Panc1 (cell line): ENCODE data around the gene COMMD10. TPM values are rescaled to one million over a fixed set of nuclear protein-coding genes. Genes with fewer than 3 reads are reported as not detected.

Experiments used
- ATAC-seq: fragments of 200-7000 bp; cut with Tn5 transposase; 2 replicates; pipeline ENCODE4 v1.9.1; 2020; ENCODE audit warnings: mild to moderate bottlenecking, moderate library complexity
- BruUV-seq: library from RNA; stranded (reverse); fragments of 400-500 nt; replicated peaks from 2 replicates; lab custom pipeline; 2021; lab: Mats Ljungman, UMichigan
- CTCF ChIA-PET: fragments of 300-600 bp; sonication (Branson Sonifier 250); formaldehyde crosslinking; loops from one replicate; lab custom pipeline; 2022; ENCODE audit warnings: antibody characterized with exemption; lab: Charles Lee
- POLR2A ChIA-PET: fragments of 300-600 bp; sonication (Branson Sonifier 250); formaldehyde crosslinking; loops from one replicate; lab custom pipeline; 2022; ENCODE audit warnings: antibody characterized with exemption; lab: Charles Lee
- DNase-seq: peaks from one replicate; pipeline ENCODE4 v3.0.0-alpha.2; 2010; ENCODE audit warnings: low read depth, low spot score
- H3K27ac ChIP-seq: 2 replicates; pipeline ENCODE4 v1.5.1; 2011; ENCODE audit warnings: mild to moderate bottlenecking, low read length, inconsistent platforms
- H3K27me3 ChIP-seq: fragments of 200-500 bp; sonication (Bioruptor generic); 2 replicates; pipeline ENCODE4 v1.6.0; 2014; ENCODE audit warnings: low read length, inconsistent platforms; ENCODE audit not compliant: control insufficient read depth, insufficient read depth
- H3K36me3 ChIP-seq: fragments of 200-500 bp; sonication (Bioruptor generic); 2 replicates; pipeline ENCODE4 v1.5.1; 2014; ENCODE audit warnings: inconsistent platforms, mild to moderate bottlenecking, low read length, moderate library complexity; ENCODE audit not compliant: control insufficient read depth, insufficient read depth
- H3K4me1 ChIP-seq: 2 replicates; pipeline ENCODE4 v1.5.1; 2011; ENCODE audit warnings: inconsistent platforms, mild to moderate bottlenecking, low read length, moderate library complexity; ENCODE audit not compliant: control insufficient read depth, insufficient read depth
- H3K4me3 ChIP-seq, 2 experiments: 2 replicates each; pipeline ENCODE4 v1.5.1; 2011 to 2012; ENCODE audit warnings: low read depth in 2 of 2, low read length in 2 of 2, mild to moderate bottlenecking in 2 of 2, inconsistent platforms in 1 of 2, moderate library complexity in 1 of 2
- H3K9me3 ChIP-seq: fragments of 200-500 bp; sonication (Bioruptor generic); 2 replicates; pipeline ENCODE4 v1.5.1; 2014; ENCODE audit warnings: low read depth, mild to moderate bottlenecking, inconsistent platforms, low read length, moderate library complexity; ENCODE audit not compliant: control insufficient read depth, insufficient read depth
- CTCF ChIP-seq: fragments of 450-650 bp; IDR thresholded peaks from 2 replicates; pipeline ENCODE4 v1.5.1; 2017; ENCODE audit warnings: mild to moderate bottlenecking
- POLR2AphosphoS5 ChIP-seq: IDR thresholded peaks from 2 replicates; pipeline ENCODE4 v1.6.1; 2012; ENCODE audit warnings: mild to moderate bottlenecking, low read depth, low read length, moderate library complexity
- SIN3A ChIP-seq: IDR thresholded peaks from 2 replicates; pipeline ENCODE4 v1.6.1; 2012; ENCODE audit warnings: low read depth, mild to moderate bottlenecking, low read length, moderate library complexity, borderline replicate concordance; ENCODE audit not compliant: insufficient read depth
- TCF7L2 ChIP-seq: IDR thresholded peaks from 2 replicates; pipeline ENCODE4 v1.6.1; 2011; ENCODE audit warnings: mild to moderate bottlenecking, low read depth, low read length, inconsistent platforms
- in situ Hi-C: cut with HindIII; loops from 2 replicates; pipeline ENCODE4 v1.10.0; 2016; ENCODE audit warnings: low sequenced_read_pairs, low pct_unique_long_range_greater_than_20kb
- intact Hi-C: fragments of 100-400 bp; cut with micrococcal nuclease; formaldehyde crosslinking; loops from one replicate; pipeline ENCODE4 v1.10.0; 2022; ENCODE audit not compliant: unreplicated experiment
- total RNA-seq: library from RNA; stranded (reverse); gene quantifications from one replicate; pipeline ENCODE4 v1.2.1, GENCODE V29; 2021; ENCODE audit not compliant: unreplicated experiment
- TF ChIP-seq, protein P1 (sequence below), 2 experiments: IDR thresholded peaks; 2 replicates each; pipeline ENCODE4 v1.6.1; 2011 to 2012; ENCODE audit warnings: low read depth in 2 of 2, control low read depth in 1 of 2, low read length in 1 of 2, mild to moderate bottlenecking in 1 of 2, moderate library complexity in 1 of 2; ENCODE audit not compliant: insufficient read depth in 1 of 2

COMMD10 gene
- total RNA-seq, 1 experiment from 2014 or later = 37.9 TPM

GRCh38 chr5:116153687-116154174 is 68.9 kb downstream of the COMMD10 start:
- CTCF ChIA-PET = no interaction called here

GRCh38 chr5:116154252-116154651 is 69.4 kb downstream of the COMMD10 start:
- Histone ChIP-seq H3K4me1 (no peaks in the 10 kb centered on the region), H3K27ac (no peak overlapping the region), H3K4me3 (no peak overlapping the region), H3K27me3 (no peaks in the 10 kb centered on the region), H3K36me3 (no peaks in the 10 kb centered on the region), H3K9me3 (no peaks in the 10 kb centered on the region)
- CTCF ChIA-PET = no interaction called here
- in situ Hi-C loops (no loop called here), intact Hi-C loops (no loop called here)
- no TSS peak for BruUV-seq
- DNase-seq (no peak), ATAC-seq (no peak)
- TF ChIP-seq CTCF (no peak), TCF7L2 (no peak), POLR2AphosphoS5 (no peak), SIN3A (no peak)
- TF ChIP-seq, protein P1, sequence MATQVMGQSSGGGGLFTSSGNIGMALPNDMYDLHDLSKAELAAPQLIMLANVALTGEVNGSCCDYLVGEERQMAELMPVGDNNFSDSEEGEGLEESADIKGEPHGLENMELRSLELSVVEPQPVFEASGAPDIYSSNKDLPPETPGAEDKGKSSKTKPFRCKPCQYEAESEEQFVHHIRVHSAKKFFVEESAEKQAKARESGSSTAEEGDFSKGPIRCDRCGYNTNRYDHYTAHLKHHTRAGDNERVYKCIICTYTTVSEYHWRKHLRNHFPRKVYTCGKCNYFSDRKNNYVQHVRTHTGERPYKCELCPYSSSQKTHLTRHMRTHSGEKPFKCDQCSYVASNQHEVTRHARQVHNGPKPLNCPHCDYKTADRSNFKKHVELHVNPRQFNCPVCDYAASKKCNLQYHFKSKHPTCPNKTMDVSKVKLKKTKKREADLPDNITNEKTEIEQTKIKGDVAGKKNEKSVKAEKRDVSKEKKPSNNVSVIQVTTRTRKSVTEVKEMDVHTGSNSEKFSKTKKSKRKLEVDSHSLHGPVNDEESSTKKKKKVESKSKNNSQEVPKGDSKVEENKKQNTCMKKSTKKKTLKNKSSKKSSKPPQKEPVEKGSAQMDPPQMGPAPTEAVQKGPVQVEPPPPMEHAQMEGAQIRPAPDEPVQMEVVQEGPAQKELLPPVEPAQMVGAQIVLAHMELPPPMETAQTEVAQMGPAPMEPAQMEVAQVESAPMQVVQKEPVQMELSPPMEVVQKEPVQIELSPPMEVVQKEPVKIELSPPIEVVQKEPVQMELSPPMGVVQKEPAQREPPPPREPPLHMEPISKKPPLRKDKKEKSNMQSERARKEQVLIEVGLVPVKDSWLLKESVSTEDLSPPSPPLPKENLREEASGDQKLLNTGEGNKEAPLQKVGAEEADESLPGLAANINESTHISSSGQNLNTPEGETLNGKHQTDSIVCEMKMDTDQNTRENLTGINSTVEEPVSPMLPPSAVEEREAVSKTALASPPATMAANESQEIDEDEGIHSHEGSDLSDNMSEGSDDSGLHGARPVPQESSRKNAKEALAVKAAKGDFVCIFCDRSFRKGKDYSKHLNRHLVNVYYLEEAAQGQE (IDR thresholded peaks at IDR 0.05; ENCODE audit: insufficient read depth in 1 of 2, low read depth in 2 of 2, low read length in 1 of 2) = no peak
- POLR2A ChIA-PET = no interaction called here

More at GRCh38 chr5:116153687-116154174, 68.9 kb downstream of the COMMD10 start:
- Histone ChIP-seq H3K36me3 (no peaks in the 10 kb centered on the region), H3K4me3 (no peak overlapping the region), H3K4me1 (no peaks in the 10 kb centered on the region), H3K27me3 (no peaks in the 10 kb centered on the region), H3K9me3 (no peaks in the 10 kb centered on the region), H3K27ac (no peak overlapping the region)
- BruUV-seq = no TSS peak
- intact Hi-C loops (no loop called here), in situ Hi-C loops (no loop called here)
- no peak for DNase-seq
- no peak for TF ChIP-seq POLR2AphosphoS5
- no peak for TF ChIP-seq TCF7L2
- TF ChIP-seq CTCF = no peak
- TF ChIP-seq, protein P1 (IDR thresholded peaks at IDR 0.05; ENCODE audit: insufficient read depth in 1 of 2, low read depth in 2 of 2, low read length in 1 of 2) = no peak
- no peak for TF ChIP-seq SIN3A
- POLR2A ChIA-PET = no interaction called here
- no peak for ATAC-seq
